Epithelial cell of prostate (primary cell): ENCODE data around the gene LDLRAP1.
"Not testable (repeated sequence)": the region's sequence is repeated elsewhere in the genome, so short reads cannot be mapped to it uniquely, and the experiment has no call there.

Experiments
- DNase-seq: peaks from one replicate; pipeline ENCODE4 v3.0.0-alpha.2; 2011; ENCODE audit warnings: low read depth, low spot score
- H3K27ac ChIP-seq: fragments of 450-650 bp; 2 replicates; pipeline ENCODE4 v1.5.1; 2017; ENCODE audit warnings: mild to moderate bottlenecking

Gene LDLRAP1, protein sequence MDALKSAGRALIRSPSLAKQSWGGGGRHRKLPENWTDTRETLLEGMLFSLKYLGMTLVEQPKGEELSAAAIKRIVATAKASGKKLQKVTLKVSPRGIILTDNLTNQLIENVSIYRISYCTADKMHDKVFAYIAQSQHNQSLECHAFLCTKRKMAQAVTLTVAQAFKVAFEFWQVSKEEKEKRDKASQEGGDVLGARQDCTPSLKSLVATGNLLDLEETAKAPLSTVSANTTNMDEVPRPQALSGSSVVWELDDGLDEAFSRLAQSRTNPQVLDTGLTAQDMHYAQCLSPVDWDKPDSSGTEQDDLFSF

GRCh38 chr1:25543425-25544242, at the start of gene LDLRAP1:
TSS of gene LDLRAP1 (plus strand) at chr1:25543606. CDS start at chr1:25543699, 93 bp downstream.
- DNase-seq: no peak
- peak within 1 kb of the TSS; percentile 43 for H3K27ac ChIP-seq

DNA sequence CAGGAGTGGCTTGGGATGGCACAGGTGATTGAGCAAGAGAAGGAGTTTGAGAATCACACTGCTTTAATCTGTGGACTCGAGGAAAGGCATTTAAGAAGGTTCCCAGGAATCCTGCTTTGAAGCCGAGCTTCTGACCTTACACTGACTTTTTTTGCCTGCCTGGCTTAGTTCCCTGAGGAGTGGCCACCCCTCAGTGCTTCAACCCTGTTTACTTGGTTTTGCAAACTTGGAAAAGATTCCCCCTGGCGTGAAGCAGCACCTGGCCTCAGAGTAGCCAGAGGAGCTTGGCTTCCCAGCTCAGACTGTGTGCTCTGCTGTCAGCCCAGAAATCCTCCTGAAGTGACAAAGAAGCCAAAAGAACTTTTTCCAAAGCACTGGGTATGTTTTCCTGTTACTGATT, 48.5 kb upstream of the LDLRAP1 start:
- DNase-seq: no peak
- H3K27ac ChIP-seq: no peak overlapping the region

GRCh38 chr1:25500694-25501093, 42.7 kb upstream of the LDLRAP1 start:
- peak overlapping the region; percentile 15 for H3K27ac ChIP-seq
- no peak for DNase-seq

DNA sequence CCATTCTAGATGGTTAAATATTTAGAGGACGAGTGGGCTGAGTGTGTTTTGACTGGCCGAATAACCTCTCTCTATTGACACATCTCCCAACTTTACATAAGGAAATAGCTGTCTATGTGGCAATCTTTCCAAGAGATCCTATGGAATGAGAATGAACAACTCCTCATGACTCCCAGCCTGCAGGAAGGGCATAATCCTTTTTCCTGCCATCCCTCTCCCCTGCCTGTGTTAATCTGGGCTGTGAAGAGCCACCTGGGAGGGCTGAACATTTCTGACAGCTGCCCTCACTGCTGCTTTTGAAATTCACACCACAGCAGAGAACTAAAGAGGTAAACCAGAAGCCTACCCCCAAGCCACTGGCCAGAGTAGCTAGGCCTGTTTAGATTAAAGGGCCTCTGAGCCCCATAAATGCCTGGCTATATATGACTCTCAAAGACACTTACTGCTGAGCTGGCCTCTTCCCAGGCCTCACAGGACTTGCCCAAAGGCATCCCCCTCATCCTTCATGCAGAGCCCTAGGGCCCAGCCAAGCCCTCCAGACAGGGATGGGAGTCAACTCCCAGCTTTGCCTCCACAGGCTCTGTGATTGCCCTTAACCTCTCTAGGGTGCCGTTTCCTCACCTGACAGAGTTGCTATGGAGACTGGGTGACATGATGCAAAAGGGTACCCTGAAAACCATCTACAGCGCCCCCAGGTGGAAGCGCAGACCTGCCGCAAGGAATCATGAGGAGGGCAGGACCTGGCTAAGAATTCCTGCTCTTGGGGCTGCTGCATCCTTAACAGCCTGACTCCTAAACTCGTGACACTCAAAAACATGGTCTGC, 42.0 kb upstream of the LDLRAP1 start:
- DNase-seq: no peak
- peak overlapping the region; percentile 15 for H3K27ac ChIP-seq

- peak overlapping the region; percentile 9 for H3K27ac ChIP-seq
- no peak for DNase-seq
Observed at GRCh38 chr1:25502957-25503356, 40.4 kb upstream of the LDLRAP1 start.

- H3K27ac ChIP-seq: peak overlapping the region; percentile 9
Observed at GRCh38 chr1:25503551-25504426, 39.6 kb upstream of the LDLRAP1 start.

GRCh38 chr1:25504706-25505595, 38.5 kb upstream of the LDLRAP1 start:
- H3K27ac ChIP-seq: no peak overlapping the region
- no peak for DNase-seq

More at GRCh38 chr1:25503551-25504426, 39.6 kb upstream of the LDLRAP1 start:
- no peak for DNase-seq

- H3K27ac ChIP-seq: no peak overlapping the region
- no peak for DNase-seq
Observed at GRCh38 chr1:25505656-25506385, 37.6 kb upstream of the LDLRAP1 start.

DNA sequence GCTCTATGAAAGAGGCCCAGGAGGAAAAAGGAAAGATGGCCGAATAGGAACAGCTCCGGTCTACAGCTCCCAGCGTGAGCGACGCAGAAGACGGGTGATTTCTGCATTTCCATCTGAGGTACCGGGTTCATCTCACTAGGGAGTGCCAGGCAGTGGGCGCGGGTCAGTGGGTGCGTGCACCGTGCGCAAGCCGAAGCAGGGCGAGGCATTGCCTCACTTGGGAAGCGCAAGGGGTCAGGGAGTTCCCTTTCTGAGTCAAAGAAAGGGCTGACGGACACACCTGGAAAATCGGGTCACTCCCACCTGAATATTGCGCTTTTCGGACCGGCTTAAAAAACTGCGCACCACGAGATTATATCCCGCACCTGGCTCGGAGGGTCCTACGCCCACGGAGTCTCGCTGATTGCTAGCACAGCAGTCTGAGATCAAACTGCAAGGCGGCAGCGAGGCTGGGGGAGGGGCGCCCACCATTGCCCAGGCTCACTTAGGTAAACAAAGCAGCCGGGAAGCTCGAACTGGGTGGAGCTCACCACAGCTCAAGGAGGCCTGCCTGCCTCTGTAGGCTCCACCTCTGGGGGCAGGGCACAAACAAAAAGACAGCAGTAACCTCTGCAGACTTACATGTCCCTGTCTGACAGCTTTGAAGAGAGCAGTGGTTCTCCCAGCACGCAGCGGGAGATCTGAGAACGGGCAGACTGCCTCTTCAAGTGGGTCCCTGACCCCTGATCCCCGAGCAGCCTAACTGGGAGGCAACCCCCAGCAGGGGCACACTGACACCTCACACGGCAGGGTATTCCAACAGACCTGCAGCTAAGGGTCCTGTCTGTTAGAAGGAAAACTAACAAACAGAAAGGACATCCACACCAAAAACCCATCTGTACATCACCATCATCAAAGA, 36.6 kb upstream of the LDLRAP1 start:
- not testable (repeated sequence) for H3K27ac ChIP-seq, DNase-seq

DNA sequence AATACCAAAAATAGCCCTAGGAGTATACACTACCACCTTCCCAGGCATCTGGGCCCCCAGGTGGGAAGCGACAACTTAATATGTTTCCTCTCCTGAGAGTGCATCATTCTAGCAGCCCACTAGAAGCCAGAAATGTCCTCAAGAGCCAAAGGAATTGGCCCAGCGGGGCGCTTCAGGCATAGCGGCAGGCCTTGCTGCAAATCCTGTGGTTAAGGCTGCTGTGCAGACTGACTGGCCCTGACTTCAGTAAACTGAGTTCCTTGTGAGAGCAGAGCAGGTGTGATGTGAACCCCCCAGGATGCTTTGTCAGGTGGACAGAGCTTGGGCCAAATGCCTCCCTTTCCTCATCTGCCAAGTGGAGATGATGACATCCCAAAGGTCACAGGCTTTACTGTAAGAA, 29.7 kb upstream of the LDLRAP1 start:
- no peak overlapping the region for H3K27ac ChIP-seq
- DNase-seq: no peak

- H3K27ac ChIP-seq: no peak overlapping the region
- no peak for DNase-seq
Observed at GRCh38 chr1:25515033-25515432, 28.4 kb upstream of the LDLRAP1 start.

- no peak for DNase-seq
- no peak overlapping the region for H3K27ac ChIP-seq
Observed at GRCh38 chr1:25516686-25517085, 26.7 kb upstream of the LDLRAP1 start.

GRCh38 chr1:25517476-25518394, 25.7 kb upstream of the LDLRAP1 start:
- H3K27ac ChIP-seq: no peak overlapping the region
- no peak for DNase-seq

- DNase-seq: peak; percentile 41
- no peak overlapping the region for H3K27ac ChIP-seq
Observed at GRCh38 chr1:25519624-25520023, 23.8 kb upstream of the LDLRAP1 start.

GRCh38 chr1:25520446-25521061, 22.9 kb upstream of the LDLRAP1 start:
- H3K27ac ChIP-seq: no peak overlapping the region
- no peak for DNase-seq
